ENCODE data around the gene EEIG1. TPM values are rescaled to one million over a fixed set of nuclear protein-coding genes. Genes with fewer than 3 reads are reported as not detected.

Gene EEIG1
- total RNA-seq, 1 experiment from 2014 or later = 52.3 TPM

DNA sequence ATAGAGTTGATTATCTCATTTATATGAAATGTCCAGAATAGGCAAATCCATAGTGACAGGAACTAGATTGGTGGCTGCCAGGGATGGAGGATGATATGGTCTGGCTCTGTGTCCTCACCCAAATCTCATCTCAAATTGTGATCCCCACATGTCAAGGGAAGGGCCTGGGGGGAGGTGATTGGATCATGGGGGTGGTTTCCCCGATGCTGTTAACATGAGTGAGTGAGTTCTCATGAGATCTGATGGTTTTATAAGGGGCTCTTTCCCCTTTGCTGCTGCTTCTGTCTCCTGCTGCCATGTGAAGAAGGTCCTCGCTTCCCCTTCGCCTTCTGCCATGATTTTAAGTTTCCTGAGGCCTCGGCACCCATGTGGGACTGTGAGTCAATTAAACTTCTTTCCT lies 21.4 kb downstream of the EEIG1 start:
- Mint-ChIP-seq H3K4me1 (peaks cover 46 to 53% of the 10 kb centered on the region in 2 experiments), H3K4me3 (no peak overlapping the region), H3K27ac (peak overlapping the region in 1 of 3 experiments; percentile 92; a peak in 1 of 7 replicates), H3K27me3 (ENCODE audit: low read depth) (no peaks in the 10 kb centered on the region), H3K36me3 (ENCODE audit: insufficient read depth in 1 of 3, low read depth in 3 of 3) (peaks cover 0 to 9% (median 6%) of the 10 kb centered on the region in 3 experiments; a peak in 5 of 7 replicates), H3K9me3 (no peaks in the 10 kb centered on the region)
- Histone ChIP-seq H3K79me2 (ENCODE audit: insufficient read depth, low read length) (peaks cover 9% of the 10 kb centered on the region; the same call in 1 of the 2 replicates), H3K79me1 (ENCODE audit: insufficient read depth, low read depth, low read length, poor library complexity, severe bottlenecking) (peaks cover 5% of the 10 kb centered on the region), H2BK20ac (ENCODE audit: low read depth, low read length, poor library complexity, severe bottlenecking) (no peak overlapping the region), H3K18ac (ENCODE audit: insufficient read length, low read depth, low read length) (no peak overlapping the region), H3K4ac (ENCODE audit: low read depth, low read length) (no peak overlapping the region), H3K4me2 (ENCODE audit: insufficient read depth, insufficient read length, low read length) (no peak overlapping the region), H2AK5ac (ENCODE audit: insufficient read length, low read length) (no peak overlapping the region), H3K27me3 (ENCODE audit: insufficient read depth, low read length) (no peaks in the 10 kb centered on the region), H3K56ac (ENCODE audit: insufficient read length, low read depth, low read length) (no peak overlapping the region), H3K23me2 (ENCODE audit: insufficient read length, low read depth, low read length, poor library complexity, severe bottlenecking) (no peaks in the 10 kb centered on the region), H2BK5ac (ENCODE audit: insufficient read length, low read length) (no peak overlapping the region), H3K23ac (ENCODE audit: insufficient read length, low read depth, low read length) (no peak overlapping the region), H4K8ac (replicated peaks; ENCODE audit: insufficient read length, low read depth, low read length) (no peak overlapping the region), H4K91ac (ENCODE audit: insufficient read length, low read depth, low read length) (no peak overlapping the region), H2BK120ac (ENCODE audit: low read depth, low read length, poor library complexity, severe bottlenecking) (no peak overlapping the region), H4K5ac (ENCODE audit: insufficient read length, low read depth, low read length) (no peak overlapping the region), H4K20me1 (ENCODE audit: control insufficient read depth, insufficient read depth, insufficient read length) (peaks cover 3% of the 10 kb centered on the region), H3K9ac (ENCODE audit: extremely low read depth, insufficient read length, low read length) (no peak overlapping the region), H3T11ph (ENCODE audit: low read length) (no peak overlapping the region), H3K14ac (ENCODE audit: insufficient read depth, low read length) (no peak overlapping the region), H3K27ac (ENCODE audit: insufficient read length, low read depth, low read length) (no peak overlapping the region), H2BK12ac (ENCODE audit: insufficient read length, low read depth, low read length) (no peak overlapping the region), H2AFZ (ENCODE audit: low read length) (no peak overlapping the region), H2BK15ac (ENCODE audit: low read depth, low read length) (no peak overlapping the region), H3K4me1 (ENCODE audit: insufficient read depth, low read length) (peaks cover 3% of the 10 kb centered on the region; the same call in 1 of the 2 replicates), H3K9me3 (ENCODE audit: control insufficient read depth, low read depth, low read length) (no peaks in the 10 kb centered on the region)
- no CpG with 5 or more reads among the region's 4 CpGs for WGBS (ENCODE audit: extremely low coverage, insufficient read length, low lambda C conversion rate)
- TF ChIP-seq, protein P1, sequence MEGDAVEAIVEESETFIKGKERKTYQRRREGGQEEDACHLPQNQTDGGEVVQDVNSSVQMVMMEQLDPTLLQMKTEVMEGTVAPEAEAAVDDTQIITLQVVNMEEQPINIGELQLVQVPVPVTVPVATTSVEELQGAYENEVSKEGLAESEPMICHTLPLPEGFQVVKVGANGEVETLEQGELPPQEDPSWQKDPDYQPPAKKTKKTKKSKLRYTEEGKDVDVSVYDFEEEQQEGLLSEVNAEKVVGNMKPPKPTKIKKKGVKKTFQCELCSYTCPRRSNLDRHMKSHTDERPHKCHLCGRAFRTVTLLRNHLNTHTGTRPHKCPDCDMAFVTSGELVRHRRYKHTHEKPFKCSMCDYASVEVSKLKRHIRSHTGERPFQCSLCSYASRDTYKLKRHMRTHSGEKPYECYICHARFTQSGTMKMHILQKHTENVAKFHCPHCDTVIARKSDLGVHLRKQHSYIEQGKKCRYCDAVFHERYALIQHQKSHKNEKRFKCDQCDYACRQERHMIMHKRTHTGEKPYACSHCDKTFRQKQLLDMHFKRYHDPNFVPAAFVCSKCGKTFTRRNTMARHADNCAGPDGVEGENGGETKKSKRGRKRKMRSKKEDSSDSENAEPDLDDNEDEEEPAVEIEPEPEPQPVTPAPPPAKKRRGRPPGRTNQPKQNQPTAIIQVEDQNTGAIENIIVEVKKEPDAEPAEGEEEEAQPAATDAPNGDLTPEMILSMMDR (conservative IDR thresholded peaks at IDR 0.05) = no peak
- DNase-seq = no peak

Measured in H9 (cell line).